ENCODE measurements around the gene TBC1D1.

TBC1D1 gene

GRCh38 chr4:38055566-38055965, 164.7 kb downstream of the TBC1D1 start:
- TF ChIP-seq JUND (IDR thresholded peaks at IDR 0.05; ENCODE audit: low read depth) = no peak
- DNase-seq (ENCODE audit: low read depth in 1 of 2, low spot score in 1 of 2) = no peak
- in situ Hi-C loops (cut with HindIII; ENCODE audit: low pct_unique_long_range_greater_than_20kb, low sequenced_read_pairs) = no loop called here

- no peak for DNase-seq (ENCODE audit: low read depth in 1 of 2, low spot score in 1 of 2)
- TF ChIP-seq JUND (IDR thresholded peaks at IDR 0.05; ENCODE audit: low read depth) = no peak
- in situ Hi-C loops (cut with HindIII; ENCODE audit: low pct_unique_long_range_greater_than_20kb, low sequenced_read_pairs) = no loop called here
Measured at GRCh38 chr4:38056011-38056685, 165.3 kb downstream of the TBC1D1 start.

GRCh38 chr4:38058151-38058550, 167.3 kb downstream of the TBC1D1 start:
- in situ Hi-C loops (cut with HindIII; ENCODE audit: low pct_unique_long_range_greater_than_20kb, low sequenced_read_pairs) = no loop called here
- no peak for TF ChIP-seq JUND (IDR thresholded peaks at IDR 0.05; ENCODE audit: low read depth)
- DNase-seq (ENCODE audit: low read depth in 1 of 2, low spot score in 1 of 2) = no peak

GRCh38 chr4:38060829-38061431, 170.0 kb downstream of the TBC1D1 start:
- no peak for TF ChIP-seq JUND (IDR thresholded peaks at IDR 0.05; ENCODE audit: low read depth)
- in situ Hi-C loops (cut with HindIII; ENCODE audit: low pct_unique_long_range_greater_than_20kb, low sequenced_read_pairs) = no loop called here

GRCh38 chr4:38062088-38062775, 171.3 kb downstream of the TBC1D1 start:
- no peak for TF ChIP-seq JUND (IDR thresholded peaks at IDR 0.05; ENCODE audit: low read depth)
- in situ Hi-C loops (cut with HindIII; ENCODE audit: low pct_unique_long_range_greater_than_20kb, low sequenced_read_pairs) = no loop called here
- peak; percentile 42 to 69 for DNase-seq (ENCODE audit: low read depth in 1 of 2, low spot score in 1 of 2)

More at GRCh38 chr4:38060829-38061431, 170.0 kb downstream of the TBC1D1 start:
- no peak for DNase-seq (ENCODE audit: low read depth in 1 of 2, low spot score in 1 of 2)

- no peak for TF ChIP-seq JUND (IDR thresholded peaks at IDR 0.05; ENCODE audit: low read depth)
- in situ Hi-C loops (cut with HindIII; ENCODE audit: low pct_unique_long_range_greater_than_20kb, low sequenced_read_pairs) = no loop called here
Measured at GRCh38 chr4:38062776-38063097, 171.9 kb downstream of the TBC1D1 start.

GRCh38 chr4:38065176-38065575, 174.3 kb downstream of the TBC1D1 start:
- no peak for TF ChIP-seq JUND (IDR thresholded peaks at IDR 0.05; ENCODE audit: low read depth)
- DNase-seq (ENCODE audit: low read depth in 1 of 2, low spot score in 1 of 2) = no peak
- in situ Hi-C loops (cut with HindIII; ENCODE audit: low pct_unique_long_range_greater_than_20kb, low sequenced_read_pairs) = no loop called here

More at GRCh38 chr4:38062776-38063097, 171.9 kb downstream of the TBC1D1 start:
- DNase-seq (ENCODE audit: low read depth in 1 of 2, low spot score in 1 of 2) = no peak

GRCh38 chr4:38065900-38066299, 175.0 kb downstream of the TBC1D1 start:
- no peak for DNase-seq (ENCODE audit: low read depth in 1 of 2, low spot score in 1 of 2)
- in situ Hi-C loops (cut with HindIII; ENCODE audit: low pct_unique_long_range_greater_than_20kb, low sequenced_read_pairs) = no loop called here
- TF ChIP-seq JUND (IDR thresholded peaks at IDR 0.05; ENCODE audit: low read depth) = no peak

- no peak for TF ChIP-seq JUND (IDR thresholded peaks at IDR 0.05; ENCODE audit: low read depth)
- DNase-seq (ENCODE audit: low read depth in 1 of 2, low spot score in 1 of 2) = no peak
- in situ Hi-C loops (cut with HindIII; ENCODE audit: low pct_unique_long_range_greater_than_20kb, low sequenced_read_pairs) = no loop called here
Measured at GRCh38 chr4:38067499-38067898, 176.6 kb downstream of the TBC1D1 start.

- in situ Hi-C loops (cut with HindIII; ENCODE audit: low pct_unique_long_range_greater_than_20kb, low sequenced_read_pairs) = no loop called here
- TF ChIP-seq JUND (IDR thresholded peaks at IDR 0.05; ENCODE audit: low read depth) = no peak
Measured at GRCh38 chr4:38068107-38068506, 177.2 kb downstream of the TBC1D1 start.

GRCh38 chr4:38069271-38069760, 178.4 kb downstream of the TBC1D1 start:
- TF ChIP-seq JUND (IDR thresholded peaks at IDR 0.05; ENCODE audit: low read depth) = no peak
- DNase-seq (ENCODE audit: low read depth in 1 of 2, low spot score in 1 of 2) = no peak
- in situ Hi-C loops (cut with HindIII; ENCODE audit: low pct_unique_long_range_greater_than_20kb, low sequenced_read_pairs) = no loop called here

More at GRCh38 chr4:38068107-38068506, 177.2 kb downstream of the TBC1D1 start:
- no peak for DNase-seq (ENCODE audit: low read depth in 1 of 2, low spot score in 1 of 2)

- no peak for TF ChIP-seq JUND (IDR thresholded peaks at IDR 0.05; ENCODE audit: low read depth)
- DNase-seq (ENCODE audit: low read depth in 1 of 2, low spot score in 1 of 2) = no peak
- in situ Hi-C loops (cut with HindIII; ENCODE audit: low pct_unique_long_range_greater_than_20kb, low sequenced_read_pairs) = no loop called here
Measured at GRCh38 chr4:38071801-38072431, 181.0 kb downstream of the TBC1D1 start.

GRCh38 chr4:38072578-38072977, 181.7 kb downstream of the TBC1D1 start:
- TF ChIP-seq JUND (IDR thresholded peaks at IDR 0.05; ENCODE audit: low read depth) = no peak
- in situ Hi-C loops (cut with HindIII; ENCODE audit: low pct_unique_long_range_greater_than_20kb, low sequenced_read_pairs) = no loop called here
- DNase-seq (ENCODE audit: low read depth in 1 of 2, low spot score in 1 of 2) = no peak

All from T47D (cell line).